ENCODE results near the gene SCUBE3. TPM values are rescaled to one million over a fixed set of nuclear protein-coding genes. Genes with fewer than 3 reads are reported as not detected.

Gene SCUBE3
- total RNA-seq, 4 donors from 2014 or later: 0.03 to 0.19 TPM; not detected in 2

DNA sequence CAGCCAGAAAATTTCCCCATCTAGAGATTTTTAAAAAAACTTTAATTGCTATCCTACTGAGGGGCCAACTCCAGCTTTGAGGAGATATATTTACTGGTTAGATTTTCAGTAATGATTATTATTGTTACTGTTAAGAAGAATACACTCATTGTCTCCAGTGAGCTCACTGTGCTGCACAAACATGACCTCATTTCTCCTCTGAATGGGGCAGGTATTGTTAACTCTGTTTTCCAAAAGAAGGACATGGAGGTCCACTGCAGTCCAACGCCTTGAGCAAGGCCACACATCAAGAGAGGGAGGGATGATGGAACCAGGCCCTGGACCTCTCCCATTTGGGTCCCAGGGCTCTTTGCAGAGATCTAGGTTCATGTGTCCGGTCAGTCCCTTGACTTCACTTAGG is 13.9 kb upstream of the SCUBE3 start:
- DNase-seq: no peak
- TF ChIP-seq CTCF (IDR thresholded peaks at IDR 0.05) (no peak), POLR2A (IDR thresholded peaks at IDR 0.05) (no peak)
- Histone ChIP-seq H3K4me3 (no peak overlapping the region), H3K9me3 (no peaks in the 10 kb centered on the region), H3K36me3 (no peaks in the 10 kb centered on the region), H3K4me1 (no peaks in the 10 kb centered on the region), H3K27ac (no peak overlapping the region), H3K27me3 (peaks cover 0 to 45% (median 0%) of the 10 kb centered on the region in 4 donors)
- intact Hi-C loops (cut with DNase I): loop anchor here (5.0 kb wide), 1 partner anchor 53 kb away; no protein-coding TSS in a partner anchor
- WGBS, 2 donors: 80% methylated on average over 1 to 2 of the region's 2 CpGs

- Histone ChIP-seq H3K9me3 (no peaks in the 10 kb centered on the region), H3K4me3 (no peak overlapping the region), H3K36me3 (no peaks in the 10 kb centered on the region), H3K27me3 (peaks cover 0 to 64% (median 0%) of the 10 kb centered on the region in 4 donors), H3K27ac (no peak overlapping the region), H3K4me1 (no peaks in the 10 kb centered on the region)
- WGBS, 2 donors: 72 to 84% methylated on average over 6 of the region's 6 CpGs
- DNase-seq: no peak
- TF ChIP-seq CTCF (IDR thresholded peaks at IDR 0.05) (no peak), POLR2A (IDR thresholded peaks at IDR 0.05) (no peak)
- intact Hi-C loops (cut with DNase I): loop anchor here (5.0 kb wide), 1 partner anchor 55 kb away; no protein-coding TSS in a partner anchor
Observed at GRCh38 chr6:35202066-35202546, 11.7 kb upstream of the SCUBE3 start.

- Histone ChIP-seq H3K36me3 (no peaks in the 10 kb centered on the region), H3K27ac (no peak overlapping the region), H3K27me3 (peaks cover 0 to 69% (median 0%) of the 10 kb centered on the region in 4 donors), H3K4me1 (no peaks in the 10 kb centered on the region), H3K9me3 (no peaks in the 10 kb centered on the region), H3K4me3 (no peak overlapping the region)
- TF ChIP-seq CTCF (IDR thresholded peaks at IDR 0.05) (no peak), POLR2A (IDR thresholded peaks at IDR 0.05) (no peak)
- DNase-seq: no peak
- intact Hi-C loops (cut with DNase I): loop anchor here (5.0 kb wide), 1 partner anchor 56 kb away; no protein-coding TSS in a partner anchor
- 80 to 91% methylated on average over 5 to 6 of the region's 7 CpGs for WGBS, 2 donors
Observed at GRCh38 chr6:35203152-35203670, 10.5 kb upstream of the SCUBE3 start.

DNA sequence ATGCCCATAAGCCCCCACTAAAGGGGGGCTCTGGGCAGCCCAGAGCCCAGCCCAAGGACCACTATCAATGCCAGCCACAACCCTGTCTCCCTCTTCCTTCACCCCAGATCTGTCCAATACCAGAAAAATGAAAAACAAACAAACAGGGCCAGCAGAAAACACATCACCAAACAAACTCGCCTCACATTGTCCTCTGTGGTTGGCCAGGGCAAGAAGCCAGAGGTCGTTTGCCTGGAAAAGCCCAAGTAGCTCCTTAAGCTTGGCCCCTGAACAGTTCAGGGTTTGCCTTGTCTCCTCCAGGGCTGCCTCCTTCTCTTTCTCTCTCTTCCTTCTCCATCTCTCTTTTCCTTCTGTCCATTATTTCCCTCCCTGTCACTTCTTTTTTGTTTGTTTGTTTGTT is 10.1 kb upstream of the SCUBE3 start:
- no peak for TF ChIP-seq CTCF (IDR thresholded peaks at IDR 0.05)
- TF ChIP-seq POLR2A (IDR thresholded peaks at IDR 0.05): no peak
- H3K4me3 ChIP-seq: no peak overlapping the region
- DNase-seq: no peak
- peaks cover 0 to 69% (median 0%) of the 10 kb centered on the region in 4 donors for H3K27me3 ChIP-seq
- H3K9me3 ChIP-seq: no peaks in the 10 kb centered on the region
- no peaks in the 10 kb centered on the region for H3K36me3 ChIP-seq
- H3K27ac ChIP-seq: no peak overlapping the region
- 26 to 30% methylated on average over 2 of the region's 2 CpGs for WGBS, 2 donors
- H3K4me1 ChIP-seq: no peaks in the 10 kb centered on the region
- intact Hi-C loops (cut with DNase I): loop anchor here (5.0 kb wide), 1 partner anchor 56 kb away; no protein-coding TSS in a partner anchor

DNA sequence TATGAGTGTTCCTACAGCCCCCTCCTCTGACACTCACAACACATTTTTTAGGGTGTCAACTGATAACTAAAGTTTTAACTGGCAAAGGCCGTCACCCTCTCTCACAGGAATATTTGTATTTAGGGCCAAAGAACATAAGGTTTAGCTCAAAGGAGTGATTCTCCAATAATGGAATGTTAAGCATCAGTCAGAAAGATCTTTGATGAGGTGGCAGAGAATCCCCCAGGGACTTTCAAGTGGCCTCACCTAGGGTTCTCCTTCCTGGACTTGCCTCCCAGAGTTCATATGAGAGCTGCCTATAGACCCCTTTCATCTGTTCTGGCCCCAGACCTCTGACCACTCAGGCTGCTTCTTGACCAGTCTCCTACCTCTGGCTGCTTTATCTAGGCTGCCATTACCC is 7.4 kb upstream of the SCUBE3 start:
- H3K27me3 ChIP-seq: peaks cover 0 to 87% (median 1%) of the 10 kb centered on the region in 4 donors
- no peak for DNase-seq
- no peak for TF ChIP-seq POLR2A (IDR thresholded peaks at IDR 0.05)
- no peak for TF ChIP-seq CTCF (IDR thresholded peaks at IDR 0.05)
- H3K4me1 ChIP-seq: no peaks in the 10 kb centered on the region
- intact Hi-C loops (cut with DNase I): no loop called here
- no peaks in the 10 kb centered on the region for H3K9me3 ChIP-seq
- no peak overlapping the region for H3K4me3 ChIP-seq
- H3K36me3 ChIP-seq: no peaks in the 10 kb centered on the region
- H3K27ac ChIP-seq: no peak overlapping the region
- WGBS, 2 donors: 60 to 75% methylated on average over 1 of the region's 1 CpG
